ENCODE measurements around the gene PLIN5.
"Not testable (repeated sequence)": the region's sequence is repeated elsewhere in the genome, so short reads cannot be mapped to it uniquely, and the experiment has no call there.

PLIN5 gene

DNA sequence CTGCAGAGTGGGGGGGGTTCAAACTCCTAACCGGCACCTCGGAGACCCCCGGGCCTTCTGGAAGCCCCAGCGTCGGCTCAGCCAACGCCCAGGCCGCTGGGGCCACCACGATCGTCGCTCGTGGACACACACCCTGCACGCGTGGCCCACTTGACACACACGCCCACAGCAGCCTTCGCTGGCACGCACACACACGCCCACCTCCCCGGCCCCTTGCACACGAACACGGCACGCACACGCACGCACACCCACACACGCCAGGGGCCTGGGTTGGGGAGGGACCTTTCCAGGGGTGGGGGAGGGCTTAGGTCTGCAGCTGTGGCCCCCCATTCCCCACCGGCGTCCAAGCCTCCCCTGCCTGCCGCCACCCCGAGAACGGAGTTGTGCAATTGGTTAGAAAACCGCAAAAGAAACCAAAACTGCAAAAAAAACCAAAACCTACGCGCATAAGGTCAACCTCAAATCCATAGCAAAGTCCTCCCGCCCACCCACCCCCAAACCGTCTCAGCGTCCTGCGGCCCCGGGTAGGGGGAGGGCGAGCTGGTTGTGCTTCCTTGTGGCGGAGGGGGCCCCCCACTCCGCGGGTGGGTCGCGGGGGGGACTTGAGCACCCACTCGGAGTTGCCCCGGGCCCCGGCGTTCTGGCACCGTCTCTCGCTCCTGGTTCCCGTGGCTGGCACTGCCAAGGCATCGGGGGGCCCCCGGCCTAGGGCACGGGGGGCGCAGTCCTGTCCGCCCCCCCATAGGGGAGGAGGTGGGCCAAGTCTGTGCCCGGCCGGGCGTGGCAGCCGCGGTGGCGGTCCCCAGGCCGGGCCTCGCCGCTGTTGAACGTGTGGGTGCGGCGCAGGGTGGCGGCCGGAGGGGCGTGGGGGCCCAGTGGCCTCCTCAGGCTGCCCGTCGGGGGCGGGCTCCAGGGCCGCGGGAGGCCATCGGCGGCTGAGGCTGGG is 8.1 kb upstream of the PLIN5 start:
- DNase-seq (ENCODE audit: low read depth) = no peak

DNA sequence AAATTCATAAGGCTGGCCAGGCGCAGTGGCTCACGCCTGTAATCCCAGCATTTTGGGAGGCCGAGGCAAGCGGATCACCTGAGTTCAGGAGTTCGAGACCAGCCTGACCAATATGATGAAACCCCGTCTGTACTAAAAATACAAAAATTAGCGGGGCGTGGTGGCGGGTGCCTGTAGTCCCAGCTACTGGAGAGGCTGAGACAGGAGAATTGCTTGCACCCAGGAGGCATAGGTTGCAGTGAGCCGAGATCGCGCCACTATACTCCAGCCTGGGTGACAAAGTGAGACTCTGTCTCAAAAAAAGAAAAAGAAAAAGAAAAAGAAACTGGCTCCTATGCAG is 6.8 kb upstream of the PLIN5 start:
- DNase-seq (ENCODE audit: low read depth) = not testable (repeated sequence)

DNA sequence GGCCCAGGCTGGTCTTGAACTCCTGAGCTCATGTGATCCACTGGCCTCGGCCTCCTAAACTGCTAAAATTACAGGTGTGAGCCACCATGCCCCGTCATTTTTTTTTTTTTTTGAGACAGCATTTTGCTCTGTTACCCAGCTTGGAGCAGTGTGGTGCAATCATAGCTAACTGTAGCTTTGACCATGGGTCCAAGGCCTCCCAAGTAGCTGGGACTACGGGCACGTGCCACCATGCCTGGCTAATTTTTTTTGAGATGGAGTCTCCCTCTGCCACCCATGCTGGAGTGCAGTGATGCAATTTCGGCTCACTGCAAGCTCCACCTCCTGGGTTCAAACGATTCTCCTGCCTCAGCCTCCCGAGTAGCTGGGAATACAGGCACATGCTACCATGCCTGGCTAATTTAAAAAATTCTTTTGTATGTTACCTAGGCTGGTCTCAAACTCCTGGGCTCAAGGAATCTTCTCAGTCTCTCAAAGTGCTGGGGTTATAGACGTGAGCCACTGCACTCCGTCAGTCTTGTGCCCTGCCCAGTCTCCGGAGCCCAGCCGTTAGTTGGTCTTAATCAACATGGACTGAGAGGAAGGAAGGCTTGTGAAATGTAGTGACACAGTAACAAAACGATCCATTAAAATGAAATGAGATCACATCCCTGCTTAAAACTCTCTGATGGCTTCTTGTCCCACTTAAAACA is 6.2 kb upstream of the PLIN5 start:
- DNase-seq (ENCODE audit: low read depth) = no peak

DNA sequence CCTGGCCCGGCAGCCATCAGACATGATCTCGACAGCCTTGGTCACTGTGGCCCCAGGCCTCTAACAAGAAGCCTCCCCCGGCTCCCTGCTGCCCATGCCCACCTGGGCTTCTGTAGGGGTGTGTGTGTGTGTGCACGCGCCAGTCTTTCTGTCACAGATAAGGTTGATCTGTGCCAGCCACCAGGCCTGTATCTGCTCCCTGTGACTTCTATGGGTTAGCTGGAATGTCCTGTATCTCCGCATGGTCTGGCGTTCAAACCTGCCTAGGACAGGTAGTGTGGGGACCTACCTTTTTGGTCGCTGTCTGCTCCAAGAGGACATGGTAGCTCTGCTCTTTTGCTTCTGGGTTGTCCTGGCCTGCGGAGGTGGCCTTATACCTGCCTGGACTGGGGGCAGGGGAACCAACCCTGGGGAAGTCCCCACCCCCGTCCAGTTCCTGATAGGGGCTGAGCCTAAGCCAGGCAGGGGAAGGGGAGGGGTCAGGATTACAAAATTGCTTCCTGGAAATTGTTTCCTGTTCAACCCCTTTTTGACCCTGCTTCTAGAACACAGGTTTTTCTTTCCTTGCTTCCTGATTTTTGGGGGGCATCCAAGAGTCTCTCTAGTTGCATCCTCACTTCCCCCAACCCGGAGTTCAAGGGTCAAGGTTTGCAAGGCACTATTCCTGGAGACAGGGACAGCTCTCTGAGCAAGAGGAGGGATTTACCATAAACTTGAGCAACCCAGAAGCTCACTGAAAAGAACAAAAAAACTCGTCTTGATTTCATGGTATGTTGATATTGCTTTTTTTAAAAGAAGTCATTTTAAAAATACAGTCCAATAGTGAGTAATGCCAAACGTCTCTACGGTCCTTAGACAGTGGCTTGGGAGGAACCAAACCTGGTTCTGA is 4.9 kb upstream of the PLIN5 start, which contains the start of gene LRG1:
Gene LRG1, minus strand, starts transcription at position 344 of the 889 bp plus-strand sequence. Its CDS starts 23 bp downstream, at position 321.
- DNase-seq (ENCODE audit: low read depth) = no peak

DNA sequence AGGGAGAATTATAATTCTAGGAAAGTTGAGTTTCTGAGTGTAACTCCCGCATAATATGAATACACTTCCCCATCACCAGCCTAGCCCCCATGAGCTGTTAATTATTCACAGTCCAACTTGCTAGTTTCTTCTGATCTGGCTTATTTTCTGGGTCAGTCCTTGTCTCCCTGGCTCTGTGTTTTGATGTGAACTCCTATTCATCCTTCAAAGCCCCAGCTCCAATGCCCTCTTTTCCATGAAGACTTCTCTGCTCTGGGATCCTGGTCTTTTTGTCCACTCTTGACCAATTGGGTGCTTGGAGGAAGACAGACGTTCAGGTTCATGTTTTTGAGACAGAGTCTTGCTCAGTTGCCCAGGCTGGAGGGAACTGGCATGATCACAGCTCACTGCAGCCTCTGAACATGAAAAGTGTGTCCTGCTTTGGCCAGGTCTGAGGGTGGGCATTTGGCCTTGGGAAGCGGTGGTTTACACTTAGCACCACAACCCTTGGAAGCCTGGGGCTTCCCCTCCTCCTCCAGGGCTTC is 4.2 kb upstream of the PLIN5 start:
- no peak for DNase-seq (ENCODE audit: low read depth)

DNA sequence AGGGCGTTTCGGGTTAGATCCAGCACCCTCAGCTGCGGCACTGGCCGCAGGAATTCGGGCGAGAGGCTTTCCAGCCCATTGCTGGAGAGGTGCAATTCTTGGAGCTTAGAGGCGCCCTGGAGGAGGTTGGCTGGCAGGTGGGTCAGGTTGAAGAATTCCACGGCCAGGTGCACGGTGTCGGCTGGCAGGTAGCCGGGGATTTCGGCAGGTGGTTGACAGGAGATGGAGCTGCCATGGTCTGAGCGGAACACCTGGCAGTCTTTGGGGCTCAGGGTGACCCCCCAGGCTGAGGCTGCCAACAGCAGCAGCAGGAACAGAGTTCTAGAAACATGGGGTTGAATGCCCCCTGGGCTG is 3.6 kb upstream of the PLIN5 start:
- no peak for DNase-seq (ENCODE audit: low read depth)

DNA sequence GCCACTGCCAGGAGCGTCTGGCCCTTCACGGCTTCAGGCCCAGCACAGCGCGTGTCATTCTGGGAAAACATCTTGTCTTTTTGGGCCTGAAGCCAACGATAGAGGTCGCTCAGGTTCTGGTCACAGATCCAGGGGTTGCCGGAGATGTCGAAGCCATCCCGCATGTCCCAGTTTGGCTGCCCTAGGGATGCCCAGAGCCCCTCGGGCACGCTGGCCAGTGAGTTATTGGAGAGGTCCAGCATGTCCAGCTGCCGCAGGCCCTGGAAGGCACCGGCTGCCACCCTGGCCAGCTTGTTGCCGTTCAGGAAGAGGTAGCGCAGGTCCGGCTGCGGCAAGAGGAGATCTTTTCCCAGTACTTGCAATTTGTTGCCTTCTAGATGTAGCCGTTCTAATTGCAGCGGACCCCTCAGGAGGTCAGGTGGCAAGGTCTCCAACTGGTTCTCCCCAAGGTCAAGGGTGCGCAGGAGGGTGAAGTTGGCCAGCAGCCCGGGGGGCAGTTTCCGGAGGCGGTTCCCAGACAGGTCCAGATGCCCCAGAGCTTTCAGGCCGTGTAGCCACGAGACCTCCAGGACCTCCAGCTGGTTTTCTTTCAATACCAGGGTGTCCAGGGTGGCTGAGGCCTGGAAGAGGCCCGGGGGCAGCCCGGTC is 3.1 kb upstream of the PLIN5 start:
- DNase-seq (ENCODE audit: low read depth) = no peak

DNA sequence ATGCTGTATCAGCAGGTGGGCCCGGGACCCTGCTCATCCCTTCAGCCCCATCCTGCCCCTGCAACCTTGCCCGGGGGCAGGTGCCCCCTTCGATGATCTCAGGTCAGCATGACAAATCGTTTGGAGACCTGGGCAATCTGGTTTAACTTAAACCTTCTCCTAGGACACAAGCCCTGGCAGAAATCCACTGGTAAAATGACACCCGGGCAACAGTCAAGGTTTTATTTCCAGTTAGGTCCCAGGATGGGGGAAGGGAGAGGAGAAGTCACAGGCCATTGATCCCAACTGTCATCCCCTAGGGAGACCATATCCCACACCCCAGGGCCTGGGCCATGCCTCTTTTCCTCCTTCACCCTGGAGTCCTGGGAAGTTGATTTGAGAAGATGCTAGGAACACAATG is 1.8 kb upstream of the PLIN5 start:
- DNase-seq (ENCODE audit: low read depth) = no peak

DNA sequence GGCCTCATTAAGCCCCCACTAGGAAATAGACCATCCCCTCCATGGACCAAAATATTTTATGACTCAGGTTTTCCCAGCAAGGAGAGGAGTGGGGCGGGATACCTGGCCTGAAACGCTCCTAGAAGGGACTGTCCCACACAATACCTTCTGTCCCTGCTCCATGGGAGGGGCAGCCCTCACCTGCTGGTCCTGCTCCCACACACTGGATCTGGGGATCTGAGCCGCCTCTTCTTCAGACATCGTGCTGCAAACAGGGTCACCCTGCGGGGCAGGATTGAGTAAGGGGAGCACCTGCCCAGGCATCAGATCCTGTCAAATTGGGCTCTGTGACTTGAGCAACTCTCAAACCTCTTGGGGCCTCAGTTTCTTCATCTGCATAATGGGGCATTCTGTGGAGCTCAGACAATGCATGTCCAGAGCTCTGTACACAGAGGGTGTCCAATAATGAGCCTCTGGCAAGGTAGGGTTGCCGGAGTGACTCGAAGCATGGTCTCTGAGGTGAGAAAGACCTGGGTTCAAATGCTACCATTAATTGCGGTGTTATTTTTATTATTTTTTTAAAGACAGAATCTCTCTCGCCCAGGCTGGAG is 1.1 kb downstream of the PLIN5 start:
- no peak for DNase-seq (ENCODE audit: low read depth)

DNA sequence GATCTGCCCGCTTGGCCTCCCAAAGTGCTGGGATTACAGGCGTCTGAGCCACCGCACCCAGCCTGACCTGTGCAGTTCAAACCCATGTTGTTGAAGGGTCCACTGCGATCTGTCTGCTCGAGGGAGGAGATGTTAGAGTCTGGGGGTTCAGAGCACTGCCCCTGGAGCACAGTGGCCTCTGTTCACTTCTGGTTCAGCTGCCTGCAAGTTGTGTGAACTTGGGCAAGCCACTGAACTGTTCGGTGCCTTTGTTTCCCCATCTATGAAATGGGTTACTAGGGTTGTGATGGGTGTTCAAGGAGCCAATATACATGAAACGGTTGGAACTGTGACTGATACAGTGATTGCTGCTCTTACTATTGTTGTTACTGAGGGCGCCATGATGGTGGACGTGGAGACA is 1.7 kb downstream of the PLIN5 start:
- DNase-seq (ENCODE audit: low read depth) = no peak

DNA sequence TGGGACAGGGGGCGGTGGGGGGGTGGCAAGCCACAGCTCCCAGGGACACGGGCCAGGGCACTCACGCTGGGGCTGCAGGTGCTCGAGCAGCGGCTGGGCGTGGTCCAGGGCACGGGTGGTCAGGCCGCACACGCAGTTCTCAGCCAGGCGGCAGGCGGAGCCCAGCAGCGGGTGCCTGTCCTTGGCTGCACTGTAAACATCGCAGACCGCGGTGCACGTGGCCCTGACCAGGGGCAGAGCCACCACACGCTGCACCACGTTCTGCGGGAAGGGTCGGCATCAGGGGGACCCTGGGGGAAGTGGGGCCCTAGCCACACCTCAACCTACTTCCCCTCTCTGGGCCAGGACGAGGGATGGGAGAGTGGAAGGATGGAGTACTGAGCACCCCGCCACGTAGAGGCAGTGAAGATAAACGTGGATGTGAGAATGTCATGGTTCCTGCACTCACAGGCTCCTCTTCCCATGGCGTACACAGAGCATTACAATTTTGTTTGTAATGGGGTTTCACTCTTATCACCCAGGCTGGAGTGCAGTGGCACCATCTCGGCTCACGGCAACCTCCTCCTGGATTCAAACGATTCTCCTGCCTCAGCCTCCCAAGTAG is 3.4 kb downstream of the PLIN5 start:
- no peak for DNase-seq (ENCODE audit: low read depth)

DNA sequence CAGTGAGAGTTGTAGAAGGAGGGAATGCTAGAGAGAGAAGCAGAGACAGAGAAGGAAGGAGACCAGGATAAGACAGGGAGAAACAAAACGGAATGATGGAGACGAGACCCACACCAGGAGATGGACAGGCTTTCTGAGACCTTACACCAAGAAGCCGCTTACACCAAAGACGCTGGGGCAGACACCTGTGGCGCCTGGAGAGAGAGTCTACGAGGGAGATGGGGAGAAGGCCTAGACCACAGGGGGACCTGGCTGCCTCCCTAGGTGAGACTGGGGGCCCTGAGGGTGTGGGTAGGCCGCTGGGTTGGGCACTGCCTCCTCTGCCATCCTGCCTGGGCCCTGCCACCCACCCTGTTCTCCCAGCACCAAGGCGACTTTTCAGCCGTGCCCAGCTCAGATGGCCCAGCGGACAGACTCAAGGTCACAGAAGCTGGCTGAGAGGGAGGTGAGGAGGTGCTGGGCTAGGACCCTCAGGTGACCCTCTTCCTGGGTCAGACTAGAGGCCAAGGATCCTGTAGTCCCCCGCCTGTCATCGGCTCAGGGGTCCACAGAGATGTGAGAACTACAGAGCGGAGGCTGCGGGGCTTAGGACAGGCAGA is 5.0 kb downstream of the PLIN5 start:
- no peak for DNase-seq (ENCODE audit: low read depth)

DNA sequence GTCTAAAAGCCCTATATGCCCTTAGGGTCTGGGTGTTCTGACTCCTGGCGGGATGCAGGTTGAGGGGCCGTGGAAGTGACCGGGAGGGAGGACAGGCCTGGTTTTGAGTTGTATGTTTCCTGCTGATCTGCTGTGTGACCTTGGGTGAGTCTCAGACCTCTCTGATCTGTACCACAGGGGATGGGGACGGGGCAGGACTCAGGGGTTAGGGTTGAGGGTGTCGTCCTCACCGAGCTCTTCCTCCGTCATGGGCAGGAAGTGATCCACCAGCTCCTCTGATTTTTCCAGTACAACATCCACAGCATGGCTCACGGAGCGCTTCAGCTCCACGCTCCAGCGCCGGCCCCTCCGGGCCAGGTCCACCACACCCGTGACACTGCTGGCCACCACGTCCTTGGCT is 6.2 kb downstream of the PLIN5 start:
- DNase-seq (ENCODE audit: low read depth) = no peak

DNA sequence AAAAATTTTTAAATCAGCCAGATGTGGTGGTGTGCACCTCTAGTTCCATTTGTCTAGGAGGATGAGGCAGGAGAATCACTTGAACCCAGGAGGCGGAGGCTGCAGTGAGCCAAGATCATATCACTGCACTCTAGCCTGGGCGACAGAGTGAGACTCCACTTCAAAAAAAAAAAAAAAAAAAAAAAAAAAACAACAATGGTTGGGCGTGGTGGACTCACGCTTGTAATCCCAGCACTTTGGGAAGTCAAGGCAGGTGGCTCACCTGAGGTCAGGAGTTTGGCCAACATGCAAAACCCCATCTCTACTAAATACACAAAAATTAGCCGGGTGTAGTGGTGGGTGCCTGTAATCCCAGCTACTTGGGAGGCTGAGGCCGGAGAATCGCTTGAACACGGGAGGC is 7.6 kb downstream of the PLIN5 start:
- not testable (repeated sequence) for DNase-seq (ENCODE audit: low read depth)

DNA sequence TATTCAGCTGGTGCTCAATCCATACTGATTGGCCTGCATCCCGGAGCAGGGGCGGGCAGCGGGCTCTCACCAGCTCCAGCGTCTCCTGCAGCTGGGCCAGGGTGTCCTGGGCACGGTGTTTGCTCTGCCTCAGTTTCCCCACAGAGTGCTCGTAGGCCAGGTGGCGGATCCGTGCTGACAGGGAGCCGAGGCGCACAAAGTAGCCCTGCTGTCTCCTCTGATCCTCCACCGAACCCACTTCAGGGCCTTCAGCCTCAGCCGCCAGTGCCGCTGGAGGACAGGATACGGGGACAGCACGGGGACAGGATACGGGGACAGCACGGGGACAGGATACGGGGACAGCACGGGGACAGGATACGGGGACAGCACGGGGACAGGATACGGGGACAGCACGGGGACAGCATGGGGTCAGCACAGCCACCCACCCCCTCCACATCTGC is 9.4 kb downstream of the PLIN5 start:
- no peak for DNase-seq (ENCODE audit: low read depth)

DNA sequence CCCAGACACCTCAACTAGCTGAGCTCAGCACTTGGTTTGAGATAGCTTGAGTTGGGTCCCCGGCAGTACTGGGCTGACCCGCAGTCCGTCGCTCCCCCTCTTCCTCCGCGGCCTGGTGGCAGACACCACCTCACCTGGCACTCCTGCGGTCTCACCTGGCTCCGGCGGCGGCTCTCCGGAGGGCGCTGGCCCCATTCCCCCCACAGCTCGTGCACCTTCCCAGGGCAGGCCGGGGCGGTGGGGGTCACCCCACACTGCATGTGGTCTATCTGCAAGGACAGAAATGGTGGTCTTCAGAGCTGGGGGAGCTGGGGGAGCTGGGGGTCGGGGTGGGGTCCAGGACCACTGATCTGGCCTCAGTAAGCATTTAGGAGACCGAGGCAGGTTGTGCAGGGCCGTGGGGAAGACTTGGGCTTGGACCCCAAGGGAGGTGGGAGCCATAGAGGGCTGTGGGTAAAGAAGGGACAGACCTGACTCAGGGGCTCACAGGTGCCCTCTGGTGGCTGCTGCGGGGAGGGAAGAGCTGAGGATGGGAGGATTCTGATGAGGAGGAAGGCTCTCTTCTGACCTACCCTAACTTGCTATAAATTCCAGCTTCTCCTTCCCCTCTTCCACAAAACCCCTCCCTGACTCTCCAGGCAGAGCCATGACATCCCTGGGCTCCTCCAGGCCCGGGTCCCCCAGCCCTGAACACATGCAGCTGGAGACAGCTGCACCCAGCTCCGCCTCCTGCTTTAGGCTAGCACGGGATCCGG is 10.0 kb downstream of the PLIN5 start:
- DNase-seq (ENCODE audit: low read depth) = no peak

DNA sequence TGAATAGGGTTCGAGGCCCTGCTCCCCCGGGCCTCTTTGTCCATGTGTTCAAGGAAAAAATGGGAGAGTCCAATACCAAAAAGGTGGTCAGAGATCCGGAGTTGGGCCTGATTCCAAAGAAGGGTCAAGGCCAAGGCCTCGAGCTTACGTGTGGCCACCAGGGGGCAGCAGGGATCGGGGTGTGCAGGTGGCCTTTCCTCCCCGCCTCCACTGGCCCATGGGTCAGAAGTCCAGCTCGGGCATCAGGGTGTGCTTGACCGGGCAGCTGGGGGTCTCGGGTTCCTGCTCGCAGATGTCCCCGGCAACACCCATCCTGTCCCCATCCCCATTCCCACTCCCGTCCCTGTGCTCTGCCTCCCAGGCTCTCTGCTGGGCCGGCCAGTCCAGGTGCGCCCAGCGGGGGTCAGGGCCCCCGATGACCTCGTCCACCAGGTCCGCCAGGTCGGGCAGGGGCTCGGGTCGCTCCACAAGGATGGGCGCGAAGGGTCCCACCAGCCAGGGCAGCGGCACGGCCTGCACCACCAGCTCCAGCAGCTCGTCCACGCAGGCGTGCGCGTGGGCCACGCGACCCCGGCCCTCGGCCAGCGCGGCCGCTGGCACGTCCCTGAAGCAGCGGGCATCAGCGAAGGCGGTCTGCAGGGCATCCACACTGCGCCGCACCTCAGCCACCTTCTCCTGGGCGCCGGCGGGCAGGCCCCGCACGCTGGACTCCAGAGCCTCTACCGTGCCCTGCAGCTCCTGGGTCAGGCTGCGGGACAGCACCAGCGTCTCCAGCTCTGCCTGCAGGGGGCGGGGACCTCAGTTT is 11.5 kb downstream of the PLIN5 start:
- DNase-seq (ENCODE audit: low read depth) = no peak

DNA sequence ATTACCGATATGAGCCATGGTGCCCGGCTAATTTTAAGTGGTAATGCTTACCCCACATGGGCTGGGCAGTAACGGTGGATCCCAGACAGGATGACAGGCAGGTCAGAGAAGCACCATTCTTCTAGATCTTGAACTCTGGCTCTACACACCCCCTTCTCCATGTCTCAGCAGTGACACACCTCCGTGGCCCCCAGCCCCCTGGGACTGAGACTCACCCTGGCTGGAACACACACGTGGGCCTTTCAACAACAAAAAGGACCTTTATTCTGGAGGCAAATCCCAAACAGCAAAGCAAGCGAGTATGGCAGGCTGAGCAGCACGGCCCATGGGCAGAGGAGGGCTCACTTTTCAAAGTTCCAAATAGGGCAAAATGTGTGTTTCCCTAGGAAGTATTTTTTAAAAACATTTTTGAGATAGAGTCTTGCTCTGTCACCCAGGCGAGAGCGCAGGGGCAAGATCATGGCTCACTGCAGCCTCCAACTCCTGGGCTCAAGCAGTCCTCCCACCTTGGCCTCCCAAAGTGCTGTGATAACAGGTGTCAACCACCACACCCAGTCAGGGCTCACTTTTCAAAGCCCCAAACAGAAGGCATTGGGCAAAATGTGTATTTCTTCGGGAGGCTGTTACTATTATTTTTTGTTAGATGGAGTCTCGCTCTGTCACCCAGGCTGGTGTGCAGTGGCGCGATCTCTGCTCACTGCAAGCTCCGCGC is 12.6 kb downstream of the PLIN5 start:
- DNase-seq (ENCODE audit: low read depth) = no peak

Data from HS-27A (cell line).